ENCODE results near the gene MAP3K4. TPM values are rescaled to one million over a fixed set of nuclear protein-coding genes. Genes with fewer than 3 reads are reported as not detected.

The MAP3K4 gene, protein sequence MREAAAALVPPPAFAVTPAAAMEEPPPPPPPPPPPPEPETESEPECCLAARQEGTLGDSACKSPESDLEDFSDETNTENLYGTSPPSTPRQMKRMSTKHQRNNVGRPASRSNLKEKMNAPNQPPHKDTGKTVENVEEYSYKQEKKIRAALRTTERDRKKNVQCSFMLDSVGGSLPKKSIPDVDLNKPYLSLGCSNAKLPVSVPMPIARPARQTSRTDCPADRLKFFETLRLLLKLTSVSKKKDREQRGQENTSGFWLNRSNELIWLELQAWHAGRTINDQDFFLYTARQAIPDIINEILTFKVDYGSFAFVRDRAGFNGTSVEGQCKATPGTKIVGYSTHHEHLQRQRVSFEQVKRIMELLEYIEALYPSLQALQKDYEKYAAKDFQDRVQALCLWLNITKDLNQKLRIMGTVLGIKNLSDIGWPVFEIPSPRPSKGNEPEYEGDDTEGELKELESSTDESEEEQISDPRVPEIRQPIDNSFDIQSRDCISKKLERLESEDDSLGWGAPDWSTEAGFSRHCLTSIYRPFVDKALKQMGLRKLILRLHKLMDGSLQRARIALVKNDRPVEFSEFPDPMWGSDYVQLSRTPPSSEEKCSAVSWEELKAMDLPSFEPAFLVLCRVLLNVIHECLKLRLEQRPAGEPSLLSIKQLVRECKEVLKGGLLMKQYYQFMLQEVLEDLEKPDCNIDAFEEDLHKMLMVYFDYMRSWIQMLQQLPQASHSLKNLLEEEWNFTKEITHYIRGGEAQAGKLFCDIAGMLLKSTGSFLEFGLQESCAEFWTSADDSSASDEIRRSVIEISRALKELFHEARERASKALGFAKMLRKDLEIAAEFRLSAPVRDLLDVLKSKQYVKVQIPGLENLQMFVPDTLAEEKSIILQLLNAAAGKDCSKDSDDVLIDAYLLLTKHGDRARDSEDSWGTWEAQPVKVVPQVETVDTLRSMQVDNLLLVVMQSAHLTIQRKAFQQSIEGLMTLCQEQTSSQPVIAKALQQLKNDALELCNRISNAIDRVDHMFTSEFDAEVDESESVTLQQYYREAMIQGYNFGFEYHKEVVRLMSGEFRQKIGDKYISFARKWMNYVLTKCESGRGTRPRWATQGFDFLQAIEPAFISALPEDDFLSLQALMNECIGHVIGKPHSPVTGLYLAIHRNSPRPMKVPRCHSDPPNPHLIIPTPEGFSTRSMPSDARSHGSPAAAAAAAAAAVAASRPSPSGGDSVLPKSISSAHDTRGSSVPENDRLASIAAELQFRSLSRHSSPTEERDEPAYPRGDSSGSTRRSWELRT (N-terminal part only)
- 10 to 100 TPM; 32.8 to 58.3 (median 34.7) TPM for total RNA-seq
- long read RNA-seq, donor 1, partial matches to known transcripts, result 10 of 14 reads
- long read RNA-seq, donor 1, other reads (novel, unspliced or antisense), result 4 of 14 reads
- long read RNA-seq, donor 2, partial matches to known transcripts, result 12 of 12 reads
- long read RNA-seq, donor 2, other reads (novel, unspliced or antisense), result 0 of 12 reads

- DNase-seq (peak; percentile 81 to 92 (median 86)), ATAC-seq (peak; percentile 95)
- intact Hi-C loops (cut with DNase I, micrococcal nuclease), result no loop called here
- peak within 1 kb of the TSS; percentile 97 for H3K4me3 ChIP-seq
- no peak for TF ChIP-seq CTCF (IDR thresholded peaks at IDR 0.05)
- H3K9me3 ChIP-seq, result no peaks in the 10 kb centered on the region
- H3K4me1 ChIP-seq (ENCODE audit: low read depth), result peaks cover 13% of the 10 kb centered on the region
- H3K36me3 ChIP-seq (ENCODE audit: low read depth), result no peaks in the 10 kb centered on the region
Measured at GRCh38 chr6:160991406-160992060, at the start of gene MAP3K4. TSS of gene MAP3K4 (plus strand) at chr6:160991769. CDS start at chr6:160991932, 163 bp downstream.

- H3K4me1 ChIP-seq (ENCODE audit: low read depth), result no peaks in the 10 kb centered on the region
- intact Hi-C loops (cut with DNase I, micrococcal nuclease), result no loop called here
- no peak for DNase-seq
- no peaks in the 10 kb centered on the region for H3K9me3 ChIP-seq
- no peak for ATAC-seq
- TF ChIP-seq CTCF (IDR thresholded peaks at IDR 0.05), result no peak
- no peaks in the 10 kb centered on the region for H3K36me3 ChIP-seq (ENCODE audit: low read depth)
- no peak overlapping the region for H3K4me3 ChIP-seq
Measured at GRCh38 chr6:160943997-160944396, 47.6 kb upstream of the MAP3K4 start.

- H3K4me1 ChIP-seq (ENCODE audit: low read depth), result no peaks in the 10 kb centered on the region
- no peak for TF ChIP-seq CTCF (IDR thresholded peaks at IDR 0.05)
Measured at GRCh38 chr6:160945516-160946177, 45.9 kb upstream of the MAP3K4 start.

GRCh38 chr6:160949531-160949930 lies 42.0 kb upstream of the MAP3K4 start:
- no peaks in the 10 kb centered on the region for H3K9me3 ChIP-seq
- TF ChIP-seq CTCF (IDR thresholded peaks at IDR 0.05), result no peak
- H3K4me3 ChIP-seq, result no peak overlapping the region
- no peak for ATAC-seq
- DNase-seq, result no peak
- intact Hi-C loops (cut with DNase I, micrococcal nuclease), result no loop called here
- H3K36me3 ChIP-seq (ENCODE audit: low read depth), result no peaks in the 10 kb centered on the region
- H3K4me1 ChIP-seq (ENCODE audit: low read depth), result no peaks in the 10 kb centered on the region

More at GRCh38 chr6:160945516-160946177, 45.9 kb upstream of the MAP3K4 start:
- H3K4me3 ChIP-seq, result no peak overlapping the region
- ATAC-seq (no peak), DNase-seq (no peak)
- intact Hi-C loops (cut with DNase I, micrococcal nuclease), result no loop called here
- H3K9me3 ChIP-seq, result no peaks in the 10 kb centered on the region
- H3K36me3 ChIP-seq (ENCODE audit: low read depth), result no peaks in the 10 kb centered on the region
